BJ (cell line): ENCODE results near the gene DLK2. TPM values are rescaled to one million over a fixed set of nuclear protein-coding genes. Genes with fewer than 3 reads are reported as not detected.
A peak's percentile ranks its signal among the peaks of the same experiment; 100 is the strongest.
"Not testable (repeated sequence)": the region's sequence is repeated elsewhere in the genome, so short reads cannot be mapped to it uniquely, and the experiment has no call there.

Experiments
- CTCF ChIA-PET: fragments of 350-600 bp; formaldehyde crosslinking; extraction: SDS; loops from one replicate; lab custom pipeline; 2021; ENCODE audit warnings: antibody characterized with exemption, inconsistent platforms; lab: Yijun Ruan, JAX
- POLR2A ChIA-PET: fragments of 300-600 bp; sonication (Branson Sonifier 250); formaldehyde crosslinking; extraction: SDS; loops from one replicate; lab custom pipeline; 2021; ENCODE audit warnings: antibody characterized with exemption; lab: Charles Lee
- DNase-seq: peaks from one replicate; pipeline ENCODE4 v3.0.0-alpha.2; 2011; ENCODE audit warnings: low read depth
- H3K27me3 ChIP-seq: 2 replicates; pipeline ENCODE4 v1.6.0; 2011; ENCODE audit warnings: low read length; ENCODE audit not compliant: control insufficient read depth, insufficient read depth
- H3K36me3 ChIP-seq: 2 replicates; pipeline ENCODE4 v1.5.1; 2011; ENCODE audit warnings: low read length; ENCODE audit not compliant: control insufficient read depth, insufficient read depth
- H3K4me3 ChIP-seq: 2 replicates; pipeline ENCODE4 v1.5.1; 2011; ENCODE audit warnings: low read depth, mild to moderate bottlenecking, control low read depth, low read length
- polyA plus RNA-seq: library from polyadenylated mRNA; depleted of rRNA; stranded (reverse); fragments of >200 nt; gene quantifications from 2 replicates; pipeline ENCODE4 v1.2.3, GENCODE V29; 2011
- TF ChIP-seq, protein P1 (sequence below): IDR thresholded peaks from 2 replicates; pipeline ENCODE4 v1.5.1; 2011; ENCODE audit warnings: low read depth, mild to moderate bottlenecking, control low read depth, inconsistent platforms, low read length, moderate library complexity; ENCODE audit not compliant: insufficient read depth

The DLK2 gene
- polyA plus RNA-seq, 1 experiment: 4.8 TPM

DNA sequence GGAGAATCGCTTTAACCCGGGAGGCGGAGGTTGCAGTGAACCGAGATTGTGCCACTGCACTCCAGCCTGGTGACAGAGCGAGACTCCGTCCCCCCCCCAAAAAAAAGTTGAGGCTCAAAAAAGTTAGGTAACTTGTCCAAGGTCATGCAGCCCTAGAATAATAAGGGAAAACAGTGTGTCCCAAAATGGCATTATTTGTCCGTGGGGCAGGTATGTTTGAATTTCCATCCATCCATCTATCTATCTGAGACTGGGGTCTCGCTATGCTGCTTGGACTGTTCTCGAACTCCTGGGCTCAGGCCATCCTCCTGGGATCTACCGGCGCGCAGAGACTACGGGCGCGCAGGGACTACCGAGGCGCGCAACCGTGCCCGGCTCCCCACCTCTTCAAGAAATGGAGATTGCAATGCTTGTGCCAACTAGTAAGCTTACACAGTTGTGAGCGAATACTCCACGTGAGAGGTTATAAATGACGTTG is 28.4 kb downstream of the DLK2 start:
- H3K27me3 ChIP-seq: peaks cover 1% of the 10 kb centered on the region; the same call in 1 of the 2 replicates
- no peak for DNase-seq
- TF ChIP-seq, protein P1, sequence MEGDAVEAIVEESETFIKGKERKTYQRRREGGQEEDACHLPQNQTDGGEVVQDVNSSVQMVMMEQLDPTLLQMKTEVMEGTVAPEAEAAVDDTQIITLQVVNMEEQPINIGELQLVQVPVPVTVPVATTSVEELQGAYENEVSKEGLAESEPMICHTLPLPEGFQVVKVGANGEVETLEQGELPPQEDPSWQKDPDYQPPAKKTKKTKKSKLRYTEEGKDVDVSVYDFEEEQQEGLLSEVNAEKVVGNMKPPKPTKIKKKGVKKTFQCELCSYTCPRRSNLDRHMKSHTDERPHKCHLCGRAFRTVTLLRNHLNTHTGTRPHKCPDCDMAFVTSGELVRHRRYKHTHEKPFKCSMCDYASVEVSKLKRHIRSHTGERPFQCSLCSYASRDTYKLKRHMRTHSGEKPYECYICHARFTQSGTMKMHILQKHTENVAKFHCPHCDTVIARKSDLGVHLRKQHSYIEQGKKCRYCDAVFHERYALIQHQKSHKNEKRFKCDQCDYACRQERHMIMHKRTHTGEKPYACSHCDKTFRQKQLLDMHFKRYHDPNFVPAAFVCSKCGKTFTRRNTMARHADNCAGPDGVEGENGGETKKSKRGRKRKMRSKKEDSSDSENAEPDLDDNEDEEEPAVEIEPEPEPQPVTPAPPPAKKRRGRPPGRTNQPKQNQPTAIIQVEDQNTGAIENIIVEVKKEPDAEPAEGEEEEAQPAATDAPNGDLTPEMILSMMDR: no peak
- ChIA-PET CTCF (interaction anchor here (0.8 to 1.1 kb wide), 3 partner anchors 38 to 80 kb away, joined by 3 read pairs; no protein-coding TSS in a partner anchor), POLR2A (no interaction called here)
- H3K4me3 ChIP-seq: peak overlapping the region; percentile 55
- peaks cover under 1% of the 10 kb centered on the region; the same call in 1 of the 2 replicates for H3K36me3 ChIP-seq

DNA sequence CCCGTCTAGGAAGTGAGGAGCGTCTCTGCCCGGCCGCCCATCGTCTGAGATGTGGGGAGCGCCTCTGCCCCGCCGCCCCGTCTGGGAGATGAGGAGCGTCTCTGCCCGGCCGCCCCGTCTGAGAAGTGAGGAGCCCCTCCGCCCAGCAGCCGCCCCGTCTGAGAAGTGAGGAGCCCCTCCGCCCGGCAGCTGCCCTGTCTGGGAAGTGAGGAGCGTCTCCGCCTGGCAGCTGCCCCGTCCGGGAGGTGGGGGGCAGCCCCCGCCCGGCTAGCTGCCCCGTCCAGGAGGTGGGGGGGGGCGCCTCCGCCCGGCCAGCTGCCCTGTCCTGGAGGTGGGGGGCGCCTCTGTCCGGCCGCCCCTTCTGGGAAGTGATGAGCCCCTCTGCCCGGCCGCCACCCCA is 30.3 kb downstream of the DLK2 start:
- POLR2A ChIA-PET, H3K36me3 ChIP-seq, DNase-seq, H3K4me3 ChIP-seq, CTCF ChIA-PET, H3K27me3 ChIP-seq: not testable (repeated sequence)

DNA sequence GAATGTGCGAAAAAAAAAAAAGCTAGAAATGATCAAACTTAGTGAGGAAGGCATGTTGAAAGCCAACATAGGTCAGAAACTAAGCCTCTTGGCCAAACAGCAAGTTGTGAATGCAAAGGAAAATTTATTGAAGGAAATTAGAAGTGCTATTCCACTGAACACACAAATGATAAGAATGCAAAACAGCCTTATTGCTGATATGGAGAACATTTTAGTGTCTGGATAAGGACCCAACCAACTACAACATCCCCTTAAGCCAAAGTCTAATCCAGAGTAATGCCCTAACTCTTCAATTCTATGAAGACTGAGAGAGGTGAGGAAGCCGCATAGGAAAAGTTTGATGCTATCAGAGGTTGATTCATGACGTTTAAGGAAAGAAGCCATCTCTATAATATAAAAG is 33.5 kb downstream of the DLK2 start:
- ChIA-PET POLR2A (interaction anchor here (0.6 kb wide), 1 partner anchor 33 kb away, joined by 7 read pairs; no protein-coding TSS in a partner anchor), CTCF (interaction anchor here (0.9 to 1.1 kb wide), 2 partner anchors 22 to 74 kb away, joined by 3 to 4 read pairs; no protein-coding TSS in a partner anchor)
- Histone ChIP-seq H3K27me3 (peaks cover 7% of the 10 kb centered on the region), H3K36me3 (no peaks in the 10 kb centered on the region), H3K4me3 (no peak overlapping the region)
- no peak for DNase-seq
- TF ChIP-seq, protein P1: no peak

- ChIA-PET POLR2A (no interaction called here), CTCF (interaction anchor here (1.2 to 1.4 kb wide), 2 partner anchors 15 to 87 kb away, joined by 3 to 5 read pairs; no protein-coding TSS in a partner anchor)
- TF ChIP-seq, protein P1: no peak
- peaks cover 7% of the 10 kb centered on the region for H3K27me3 ChIP-seq
- H3K4me3 ChIP-seq: no peak overlapping the region
- no peak for DNase-seq
- no peaks in the 10 kb centered on the region for H3K36me3 ChIP-seq
Measured at GRCh38 chr6:43420012-43420709, 35.2 kb downstream of the DLK2 start.

DNA sequence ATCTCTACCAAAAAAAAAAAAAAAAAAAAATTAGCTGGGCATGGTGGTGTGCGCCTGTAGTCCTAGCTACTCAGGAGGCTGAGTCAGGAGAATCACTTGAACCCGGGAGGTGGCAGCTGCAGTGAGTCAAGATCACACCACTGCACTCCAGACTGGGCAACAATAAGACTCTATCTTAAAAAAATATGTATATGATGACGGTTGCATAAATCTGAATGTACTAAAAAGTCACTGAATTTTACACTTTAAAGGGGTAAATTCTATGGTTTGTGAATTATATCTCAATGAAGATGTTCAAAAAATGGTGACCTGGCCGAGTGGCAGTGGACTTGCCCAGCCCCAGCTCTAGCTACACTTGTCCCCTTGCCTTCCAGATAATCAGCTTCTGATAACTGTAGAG is 38.4 kb downstream of the DLK2 start:
- TF ChIP-seq, protein P1: no peak
- no peak for DNase-seq
- peaks cover 6% of the 10 kb centered on the region for H3K27me3 ChIP-seq
- no peak overlapping the region for H3K4me3 ChIP-seq
- ChIA-PET CTCF (interaction anchor here (0.9 kb wide), 1 partner anchor 14 kb away, joined by 3 read pairs; no protein-coding TSS in a partner anchor), POLR2A (no interaction called here)
- H3K36me3 ChIP-seq: no peaks in the 10 kb centered on the region

DNA sequence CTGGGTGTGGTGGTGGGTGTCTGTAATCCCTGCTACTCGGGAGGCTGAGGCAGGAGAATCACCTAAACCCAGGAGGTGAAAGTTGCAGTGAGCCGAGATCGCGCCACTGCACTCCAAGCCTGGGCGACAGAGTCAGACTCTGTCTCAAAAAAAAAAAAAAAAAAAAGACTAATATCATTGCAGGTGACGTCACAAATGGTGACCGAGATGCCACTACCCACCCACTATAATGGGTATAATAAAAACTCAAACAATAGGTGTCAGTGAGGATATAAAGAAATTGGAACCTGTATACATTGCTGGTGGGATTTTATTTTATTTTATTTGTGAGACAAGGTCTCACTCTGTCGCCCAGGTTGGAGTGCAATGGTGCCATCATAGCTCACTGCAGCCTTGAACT is 40.1 kb downstream of the DLK2 start:
- CTCF ChIA-PET: interaction anchor here (1.0 kb wide), 1 partner anchor 26 kb away, joined by 3 read pairs; no protein-coding TSS in a partner anchor
- H3K4me3 ChIP-seq, DNase-seq, POLR2A ChIA-PET, H3K36me3 ChIP-seq, H3K27me3 ChIP-seq: not testable (repeated sequence)
